Measurements from ENCODE around the gene HSPA2. TPM values are rescaled to one million over a fixed set of nuclear protein-coding genes. Genes with fewer than 3 reads are reported as not detected.

The HSPA2 gene
- total and polyA plus RNA-seq, 8 donors = under 0.01 to 29.3 (median 15.4) TPM

- Histone ChIP-seq H3K27me3 (no peaks in the 10 kb centered on the region), H3K4me3 (no peak overlapping the region), H3K4me1 (peaks cover 0 to 9% (median 2%) of the 10 kb centered on the region in 4 donors), H3K9me3 (no peaks in the 10 kb centered on the region), H3K27ac (no peak overlapping the region), H3K36me3 (no peaks in the 10 kb centered on the region)
- DNase-seq = no peak
- TF ChIP-seq POLR2AphosphoS5 (IDR thresholded peaks at IDR 0.05) (no peak), CTCF (IDR thresholded peaks at IDR 0.05) (no peak), EP300 (IDR thresholded peaks at IDR 0.05) (no peak), POLR2A (IDR thresholded peaks at IDR 0.05) (no peak)
- 94 to 100% (median 96%) methylated on average over 1 of the region's 1 CpG for WGBS, 5 donors
- intact Hi-C loops (cut with DNase I; ENCODE audit: low total_unique reads) = no loop called here
Measured at GRCh38 chr14:64584190-64584589, 43.6 kb downstream of the HSPA2 start.

- TF ChIP-seq POLR2A (IDR thresholded peaks at IDR 0.05) = no peak
- 89 to 97% (median 92%) methylated on average over 3 of the region's 3 CpGs for WGBS, 5 donors
- intact Hi-C loops (cut with DNase I; ENCODE audit: low total_unique reads) = no loop called here
- H3K36me3 ChIP-seq = no peaks in the 10 kb centered on the region
- no peak for DNase-seq
- no peaks in the 10 kb centered on the region for H3K9me3 ChIP-seq
- H3K4me3 ChIP-seq = no peak overlapping the region
- no peaks in the 10 kb centered on the region for H3K27me3 ChIP-seq
- H3K4me1 ChIP-seq = no peaks in the 10 kb centered on the region
- H3K27ac ChIP-seq = no peak overlapping the region
Measured at GRCh38 chr14:64591809-64592208, 51.3 kb downstream of the HSPA2 start.

Small RNAs within 50 kb of the gene (small RNA-seq; reads per million reads assigned to genes)
- 0 reads per million in 4 donors for gene AL049869.4

Other genes starting within 250 kb of the HSPA2 start
- 1 to 10 TPM in 1 of 5 donors, under 1 TPM in 1, not detected in 3; 0.58 to 1.3 TPM for gene ESR2, start 246.4 kb upstream of the HSPA2 start, total RNA-seq
- under 1 TPM in 1 of 3 donors, not detected in 2; 0.08 TPM for gene ESR2, start 246.4 kb upstream of the HSPA2 start, polyA plus RNA-seq
- gene MTHFD1, start 152.4 kb upstream of the HSPA2 start, total RNA-seq = 10 to 100 TPM in 4 of 5 donors, 1 to 10 TPM in 1; 8.4 to 42.0 (median 31.9) TPM
- 10 to 100 TPM; 13.3 to 29.7 (median 19.5) TPM for gene MTHFD1, start 152.4 kb upstream of the HSPA2 start, polyA plus RNA-seq
- 1 to 10 TPM in 2 of 5 donors, under 1 TPM in 1, not detected in 2; 0.72 to 3.2 (median 1.3) TPM for gene AKAP5, start 75.2 kb upstream of the HSPA2 start, total RNA-seq
- under 1 TPM in 2 of 3 donors, not detected in 1; 0.15 to 0.25 TPM for gene AKAP5, start 75.2 kb upstream of the HSPA2 start, polyA plus RNA-seq
- 10 to 100 TPM in 1 of 5 donors, 1 to 10 TPM in 4; 2.3 to 10.1 (median 5.4) TPM for gene ZBTB25, start 36.9 kb upstream of the HSPA2 start, total RNA-seq
- 1 to 10 TPM; 2.4 to 2.9 (median 2.6) TPM for gene ZBTB25, start 36.9 kb upstream of the HSPA2 start, polyA plus RNA-seq
- gene ZBTB1, start 36.0 kb upstream of the HSPA2 start, total RNA-seq = 100 to 1,000 TPM in 1 of 5 donors, 10 to 100 TPM in 4; 32.6 to 137 (median 44.9) TPM
- 10 to 100 TPM in 2 of 3 donors, 1 to 10 TPM in 1; 9.8 to 14.5 (median 11.5) TPM for gene ZBTB1, start 36.0 kb upstream of the HSPA2 start, polyA plus RNA-seq
- 1 to 10 TPM in 2 of 5 donors, not detected in 3; 4.1 to 6.2 TPM for gene PPP1R36, start 9.2 kb downstream of the HSPA2 start, total RNA-seq
- 10 to 100 TPM in 1 of 3 donors, 1 to 10 TPM in 2; 3.2 to 13.1 (median 6.8) TPM for gene PPP1R36, start 9.2 kb downstream of the HSPA2 start, polyA plus RNA-seq
- gene PLEKHG3, start 163.7 kb downstream of the HSPA2 start, total RNA-seq = 100 to 1,000 TPM in 1 of 5 donors, 10 to 100 TPM in 4; 25.3 to 292 (median 27.2) TPM
- gene PLEKHG3, start 163.7 kb downstream of the HSPA2 start, polyA plus RNA-seq = 10 to 100 TPM in 1 of 3 donors, 1 to 10 TPM in 2; 7.3 to 24.8 (median 9.2) TPM

Measured in stomach (tissue), 9 donors.